Gastrocnemius medialis (tissue), 4 donors: ENCODE measurements around the gene PLK5. TPM values are rescaled to one million over a fixed set of nuclear protein-coding genes. Genes with fewer than 3 reads are reported as not detected.

Source experiments
- ATAC-seq, 2 donors: fragments of 150-250 bp; one replicate each; pipeline ENCODE4 v1.9.1; 2016
- DNase-seq, 2 donors: peaks; one replicate each; pipeline ENCODE4 v3.0.0-alpha.2; 2019
- H3K27ac ChIP-seq, 4 donors: fragments of 200-600 bp; sonication (generic); 1 replicate in 1 of 4; 2 replicates in 3 of 4; pipeline ENCODE4 v1.5.1; 2016 to 2018; ENCODE audit warnings: mild to moderate bottlenecking in 2 of 4, moderate library complexity in 1 of 4
- H3K27me3 ChIP-seq, 3 donors: fragments of 200-600 bp; sonication (generic) in 2 of 3; 1 replicate in 1 of 3; 2 replicates in 2 of 3; pipeline versions ENCODE4 v1.5.1 to v1.6.0; 2016 to 2019; ENCODE audit warnings: mild to moderate bottlenecking in 1 of 3, moderate library complexity in 1 of 3
- H3K36me3 ChIP-seq, 2 donors: fragments of 200-600 bp; sonication (generic) in 1 of 2; one replicate each; pipeline ENCODE4 v1.5.1; 2017 to 2018
- H3K4me1 ChIP-seq, 2 donors: fragments of 200-600 bp; sonication (generic) in 1 of 2; one replicate each; pipeline ENCODE4 v1.5.1; 2016 to 2017; ENCODE audit warnings: mild to moderate bottlenecking in 2 of 2
- H3K4me3 ChIP-seq, 4 donors: fragments of 200-600 bp; sonication (generic) in 3 of 4; 1 replicate in 1 of 4; 2 replicates in 3 of 4; pipeline ENCODE4 v1.5.1; 2016 to 2019; ENCODE audit warnings: mild to moderate bottlenecking in 2 of 4
- H3K9me3 ChIP-seq, 3 donors: fragments of 200-600 bp; sonication (generic) in 2 of 3; 1 replicate in 1 of 3; 2 replicates in 2 of 3; pipeline ENCODE4 v1.5.1; 2016 to 2019
- POLR2A ChIP-seq, 2 donors: fragments of 450-650 bp; IDR thresholded peaks; one replicate each; pipeline ENCODE4 v1.6.1; 2017; ENCODE audit warnings: antibody characterized with exemption in 2 of 2, mild to moderate bottlenecking in 2 of 2, moderate library complexity in 2 of 2
- in situ Hi-C, 4 donors: fragments of 200-750 bp; cut with MboI; loops; one replicate each; pipeline versions ENCODE4 v1.15.0 to v1.8.0; 2017; ENCODE audit warnings: low sequenced_read_pairs in 4 of 4
- intact Hi-C: fragments of 100-400 bp; cut with DNase I; formaldehyde crosslinking; loops from one replicate; pipeline ENCODE4 v1.15.1; 2023; ENCODE audit warnings: low total_unique reads
- total RNA-seq, 4 donors: library from RNA; depleted of rRNA; stranded (reverse); fragments of >200 nt; gene quantifications; one replicate each; pipeline versions ENCODE4 v1.1.0 to v1.2.3, GENCODE V29; 2016
- TF ChIP-seq, protein P1 (sequence below), 5 experiments: fragments of 450-650 bp in 3 of 5; fragments of 200-600 bp in 2 of 5; sonication (generic) in 2 of 5; IDR thresholded peaks in 4 of 5; conservative IDR thresholded peaks in 1 of 5; 1 replicate in 4 of 5; 2 replicates in 1 of 5; pipeline ENCODE4 v1.5.1; 2016 to 2019; ENCODE audit warnings: antibody characterized with exemption in 5 of 5, mild to moderate bottlenecking in 3 of 5, moderate library complexity in 3 of 5

Gene PLK5
- total RNA-seq, 4 donors from 2014 or later, result not detected

DNA sequence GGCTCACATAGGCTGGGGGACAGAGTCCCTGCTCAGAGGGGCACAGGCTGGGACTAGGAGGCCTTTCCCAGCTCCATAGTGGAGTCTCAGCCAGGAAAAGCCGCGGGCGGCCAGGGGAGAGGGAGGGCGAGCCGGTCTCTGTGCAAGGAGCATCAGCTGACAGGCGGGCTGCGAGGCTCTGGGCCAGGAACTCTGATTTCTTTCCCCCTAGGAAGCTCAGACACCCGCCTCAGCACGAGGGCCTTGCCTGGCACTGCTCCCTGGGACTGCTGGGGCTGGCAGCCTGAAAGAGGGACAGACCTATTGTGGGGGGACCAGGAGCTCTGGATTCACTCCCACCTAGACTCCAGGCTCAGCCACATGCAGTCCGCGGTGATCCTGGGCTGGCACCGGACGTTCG is 2.2 kb upstream of the PLK5 start:
- DNase-seq, result no peak
- H3K27me3 ChIP-seq, result peaks cover 23 to 31% (median 30%) of the 10 kb centered on the region in 3 donors
- no peak for TF ChIP-seq POLR2A (IDR thresholded peaks at IDR 0.05)
- intact Hi-C loops, result no loop called here
- H3K36me3 ChIP-seq, result no peaks in the 10 kb centered on the region
- H3K4me1 ChIP-seq, result no peaks in the 10 kb centered on the region
- H3K9me3 ChIP-seq, result no peaks in the 10 kb centered on the region
- no peak for ATAC-seq
- in situ Hi-C loops, result no loop called here
- H3K4me3 ChIP-seq, result no peak overlapping the region
- H3K27ac ChIP-seq, result no peak overlapping the region

DNA sequence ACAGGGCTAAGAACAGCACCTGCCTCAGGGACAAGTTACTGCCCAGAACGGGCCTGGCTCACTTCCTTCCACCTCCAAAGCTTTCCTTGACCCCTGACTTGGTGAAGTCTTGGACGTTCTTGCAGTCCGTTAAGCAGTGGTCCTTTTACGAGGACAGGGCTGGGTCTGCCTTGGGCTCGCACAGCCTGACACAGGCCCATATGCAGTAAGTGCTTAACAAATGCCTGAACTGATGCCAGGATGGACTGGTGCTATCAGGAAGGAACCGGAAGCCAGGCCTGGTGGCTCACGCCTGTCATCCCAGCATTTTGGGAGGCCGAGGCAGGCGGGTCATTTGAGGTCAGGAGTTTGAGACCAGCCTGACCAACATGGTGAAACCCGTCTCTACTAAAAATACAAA is 1.8 kb upstream of the PLK5 start:
- no peak overlapping the region for H3K27ac ChIP-seq

DNA sequence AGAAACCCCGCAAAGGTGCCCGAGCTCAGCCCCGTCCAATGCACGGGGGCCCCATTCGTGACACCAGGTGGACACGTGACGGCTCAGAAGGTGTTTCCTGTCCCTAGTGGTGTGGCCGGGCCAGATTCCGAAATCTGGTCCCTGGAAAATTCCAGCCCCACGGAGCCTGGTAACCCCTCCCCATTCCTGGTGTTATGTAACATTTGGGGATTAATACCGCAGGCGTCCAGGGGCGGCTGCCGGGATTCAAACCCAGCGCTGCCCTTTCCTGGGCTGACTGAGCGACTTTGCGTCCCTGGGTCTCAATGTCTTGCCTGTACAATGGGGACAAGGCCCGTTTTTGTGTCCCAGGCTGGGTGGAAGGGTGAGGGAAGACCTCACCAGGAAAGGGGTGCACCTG is 1.0 kb upstream of the PLK5 start:
- ATAC-seq, result no peak
- peaks cover 27 to 37% (median 33%) of the 10 kb centered on the region in 3 donors for H3K27me3 ChIP-seq
- H3K36me3 ChIP-seq, result no peaks in the 10 kb centered on the region
- H3K27ac ChIP-seq, result no peak overlapping the region
- intact Hi-C loops (no loop called here), in situ Hi-C loops (no loop called here)
- no peak overlapping the region for H3K4me3 ChIP-seq
- no peak for DNase-seq
- H3K4me1 ChIP-seq, result no peaks in the 10 kb centered on the region
- TF ChIP-seq, protein P1, sequence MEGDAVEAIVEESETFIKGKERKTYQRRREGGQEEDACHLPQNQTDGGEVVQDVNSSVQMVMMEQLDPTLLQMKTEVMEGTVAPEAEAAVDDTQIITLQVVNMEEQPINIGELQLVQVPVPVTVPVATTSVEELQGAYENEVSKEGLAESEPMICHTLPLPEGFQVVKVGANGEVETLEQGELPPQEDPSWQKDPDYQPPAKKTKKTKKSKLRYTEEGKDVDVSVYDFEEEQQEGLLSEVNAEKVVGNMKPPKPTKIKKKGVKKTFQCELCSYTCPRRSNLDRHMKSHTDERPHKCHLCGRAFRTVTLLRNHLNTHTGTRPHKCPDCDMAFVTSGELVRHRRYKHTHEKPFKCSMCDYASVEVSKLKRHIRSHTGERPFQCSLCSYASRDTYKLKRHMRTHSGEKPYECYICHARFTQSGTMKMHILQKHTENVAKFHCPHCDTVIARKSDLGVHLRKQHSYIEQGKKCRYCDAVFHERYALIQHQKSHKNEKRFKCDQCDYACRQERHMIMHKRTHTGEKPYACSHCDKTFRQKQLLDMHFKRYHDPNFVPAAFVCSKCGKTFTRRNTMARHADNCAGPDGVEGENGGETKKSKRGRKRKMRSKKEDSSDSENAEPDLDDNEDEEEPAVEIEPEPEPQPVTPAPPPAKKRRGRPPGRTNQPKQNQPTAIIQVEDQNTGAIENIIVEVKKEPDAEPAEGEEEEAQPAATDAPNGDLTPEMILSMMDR (IDR thresholded peaks at IDR 0.05 in 4 of 5, conservative IDR thresholded peaks at IDR 0.05 in 1 of 5), result no peak
- no peak for TF ChIP-seq POLR2A (IDR thresholded peaks at IDR 0.05)
- H3K9me3 ChIP-seq, result no peaks in the 10 kb centered on the region

More for the DNA sequence above, 1.8 kb upstream of the PLK5 start:
- intact Hi-C loops (no loop called here), in situ Hi-C loops (no loop called here)
- Histone ChIP-seq H3K9me3 (no peaks in the 10 kb centered on the region), H3K36me3 (no peaks in the 10 kb centered on the region), H3K4me1 (no peaks in the 10 kb centered on the region), H3K27me3 (peaks cover 26 to 34% (median 33%) of the 10 kb centered on the region in 3 donors), H3K4me3 (no peak overlapping the region)
- no peak for TF ChIP-seq POLR2A (IDR thresholded peaks at IDR 0.05)
- TF ChIP-seq, protein P1 (IDR thresholded peaks at IDR 0.05 in 4 of 5, conservative IDR thresholded peaks at IDR 0.05 in 1 of 5), result no peak
- DNase-seq, result no peak
- no peak for ATAC-seq

GRCh38 chr19:1524287-1524971 is 552 bp downstream of the PLK5 start:
- H3K4me3 ChIP-seq, result peak overlapping the region in 1 of 4 donors; percentile 8
- no peak for DNase-seq
- no peaks in the 10 kb centered on the region for H3K9me3 ChIP-seq
- TF ChIP-seq, protein P1 (IDR thresholded peaks at IDR 0.05 in 4 of 5, conservative IDR thresholded peaks at IDR 0.05 in 1 of 5), result no peak
- no peak for TF ChIP-seq POLR2A (IDR thresholded peaks at IDR 0.05)
- H3K36me3 ChIP-seq, result no peaks in the 10 kb centered on the region
- H3K27ac ChIP-seq, result no peak overlapping the region
- in situ Hi-C loops (no loop called here), intact Hi-C loops (no loop called here)
- peaks cover 34 to 46% (median 38%) of the 10 kb centered on the region in 3 donors for H3K27me3 ChIP-seq
- no peak for ATAC-seq
- H3K4me1 ChIP-seq, result no peaks in the 10 kb centered on the region

DNA sequence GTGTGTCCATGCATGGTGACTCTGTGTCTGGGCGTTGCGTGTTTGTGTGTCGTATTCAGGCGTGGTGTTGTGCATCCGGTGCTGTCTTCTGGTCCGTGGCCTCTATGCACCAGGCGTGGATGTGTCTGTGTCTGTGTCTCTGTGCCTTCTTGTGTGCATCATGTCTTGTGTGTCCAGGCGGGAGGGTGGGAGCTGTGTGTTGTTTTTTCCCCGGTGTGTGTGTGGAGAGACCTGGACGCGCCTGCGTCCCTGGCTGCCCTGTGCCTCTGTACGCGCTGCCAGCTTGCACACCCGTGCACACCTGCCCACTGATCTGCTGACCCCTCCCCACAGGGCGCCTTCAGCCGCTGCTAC is 1.1 kb downstream of the PLK5 start:
- no peak for DNase-seq
- no peak for ATAC-seq
- in situ Hi-C loops, result loop anchor here in 1 of 4 donors (25.0 kb wide), 1 partner anchor 237 kb away; the partner anchor contains the start of gene ONECUT3
- no peaks in the 10 kb centered on the region for H3K36me3 ChIP-seq
- no peak overlapping the region for H3K27ac ChIP-seq
- TF ChIP-seq, protein P1 (IDR thresholded peaks at IDR 0.05 in 4 of 5, conservative IDR thresholded peaks at IDR 0.05 in 1 of 5), result no peak
- no peak for TF ChIP-seq POLR2A (IDR thresholded peaks at IDR 0.05)
- no peak overlapping the region for H3K4me3 ChIP-seq
- H3K9me3 ChIP-seq, result no peaks in the 10 kb centered on the region
- intact Hi-C loops, result no loop called here
- no peaks in the 10 kb centered on the region for H3K4me1 ChIP-seq
- H3K27me3 ChIP-seq, result peaks cover 34 to 52% (median 42%) of the 10 kb centered on the region in 3 donors
